Upper lobe of left lung (tissue), 4 donors: ENCODE results near the gene COL19A1.

Experiments
- POLR2A ChIP-seq, 4 donors: fragments of 450-650 bp; IDR thresholded peaks; one replicate each; pipeline ENCODE4 v1.5.1; 2016 to 2017; ENCODE audit warnings: antibody characterized with exemption in 4 of 4, mild to moderate bottlenecking in 2 of 4
- POLR2AphosphoS5 ChIP-seq, 2 donors: sonication (generic); formaldehyde crosslinking; IDR thresholded peaks; one replicate each; pipeline ENCODE4 v1.5.1; 2017; ENCODE audit warnings: antibody characterized with exemption in 2 of 2
- TF ChIP-seq, protein P1 (sequence below), 6 experiments: fragments of 450-650 bp in 4 of 6; fragments of 200-600 bp in 2 of 6; sonication (generic) in 2 of 6; IDR thresholded peaks; one replicate each; pipeline ENCODE4 v1.5.1; 2016 to 2019; ENCODE audit warnings: antibody characterized with exemption in 6 of 6

DNA sequence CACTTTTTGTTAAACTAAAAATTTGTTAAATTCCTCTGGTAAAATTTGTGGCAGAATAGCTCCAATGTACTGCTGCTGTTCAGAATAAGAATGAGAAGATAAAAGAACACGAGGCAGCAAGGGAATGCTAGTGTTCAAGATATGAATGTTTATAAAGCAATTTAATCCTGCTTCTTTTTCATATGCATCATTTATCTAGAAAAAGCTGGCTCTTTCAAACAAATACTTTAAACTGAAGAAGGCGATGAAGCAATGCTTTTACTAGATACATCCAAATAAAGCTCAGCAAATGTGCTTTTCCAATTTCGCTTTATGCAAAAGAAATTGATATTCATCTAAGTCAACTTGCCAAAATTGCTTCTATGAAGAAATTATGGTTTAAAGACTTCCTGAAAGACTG lies 370.0 kb downstream of the COL19A1 start:
- TF ChIP-seq POLR2AphosphoS5 (IDR thresholded peaks at IDR 0.05) (no peak), POLR2A (IDR thresholded peaks at IDR 0.05) (no peak)
- TF ChIP-seq, protein P1, sequence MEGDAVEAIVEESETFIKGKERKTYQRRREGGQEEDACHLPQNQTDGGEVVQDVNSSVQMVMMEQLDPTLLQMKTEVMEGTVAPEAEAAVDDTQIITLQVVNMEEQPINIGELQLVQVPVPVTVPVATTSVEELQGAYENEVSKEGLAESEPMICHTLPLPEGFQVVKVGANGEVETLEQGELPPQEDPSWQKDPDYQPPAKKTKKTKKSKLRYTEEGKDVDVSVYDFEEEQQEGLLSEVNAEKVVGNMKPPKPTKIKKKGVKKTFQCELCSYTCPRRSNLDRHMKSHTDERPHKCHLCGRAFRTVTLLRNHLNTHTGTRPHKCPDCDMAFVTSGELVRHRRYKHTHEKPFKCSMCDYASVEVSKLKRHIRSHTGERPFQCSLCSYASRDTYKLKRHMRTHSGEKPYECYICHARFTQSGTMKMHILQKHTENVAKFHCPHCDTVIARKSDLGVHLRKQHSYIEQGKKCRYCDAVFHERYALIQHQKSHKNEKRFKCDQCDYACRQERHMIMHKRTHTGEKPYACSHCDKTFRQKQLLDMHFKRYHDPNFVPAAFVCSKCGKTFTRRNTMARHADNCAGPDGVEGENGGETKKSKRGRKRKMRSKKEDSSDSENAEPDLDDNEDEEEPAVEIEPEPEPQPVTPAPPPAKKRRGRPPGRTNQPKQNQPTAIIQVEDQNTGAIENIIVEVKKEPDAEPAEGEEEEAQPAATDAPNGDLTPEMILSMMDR (IDR thresholded peaks at IDR 0.05), result no peak
